HFFc6 (cell line): ENCODE measurements around the gene SLIT1. TPM values are rescaled to one million over a fixed set of nuclear protein-coding genes. Genes with fewer than 3 reads are reported as not detected.

ENCODE experiments used
- DNase-seq: peaks from one replicate; pipeline ENCODE4 v3.0.0-alpha.2; 2018
- H3K27ac Mint-ChIP-seq: 2 replicates; pipeline ENCODE4 v1.8.0; 2020; ENCODE audit warnings: mild to moderate bottlenecking, mixed read lengths
- H3K27me3 Mint-ChIP-seq: 2 replicates; pipeline ENCODE4 v1.8.0; 2021; ENCODE audit warnings: mild to moderate bottlenecking, moderate library complexity, mixed read lengths; ENCODE audit not compliant: insufficient read depth
- H3K36me3 Mint-ChIP-seq: 2 replicates; pipeline ENCODE4 v1.8.0; 2021; ENCODE audit warnings: low read depth, mixed read lengths
- H3K4me1 Mint-ChIP-seq: 2 replicates; pipeline ENCODE4 v1.8.0; 2020; ENCODE audit warnings: low read depth, mixed read lengths
- H3K4me3 Mint-ChIP-seq: 2 replicates; pipeline ENCODE4 v1.8.0; 2020; ENCODE audit warnings: mild to moderate bottlenecking, moderate library complexity, mixed read lengths
- H3K9me3 Mint-ChIP-seq: 2 replicates; pipeline ENCODE4 v1.8.0; 2020; ENCODE audit warnings: mild to moderate bottlenecking, mixed read lengths
- CTCF ChIP-seq: fragments of 200-600 bp; sonication (generic); IDR thresholded peaks from 2 replicates; pipeline ENCODE4 v1.5.0; 2021; ENCODE audit warnings: antibody characterized with exemption, mild to moderate bottlenecking
- total RNA-seq, 6 experiments: library from RNA; stranded (reverse); fragmentation: NEBNext Ultra II Directional; extraction: Animal tissue kit (Norgen Biotek cat#: 25700); gene quantifications; 2 replicates in 1 of 6; 3 replicates in 5 of 6; pipeline ENCODE4 v1.2.3, GENCODE V29; 2021

The SLIT1 gene
- total RNA-seq, 6 experiments from 2014 or later: 0.05 TPM; not detected in 5

DNA sequence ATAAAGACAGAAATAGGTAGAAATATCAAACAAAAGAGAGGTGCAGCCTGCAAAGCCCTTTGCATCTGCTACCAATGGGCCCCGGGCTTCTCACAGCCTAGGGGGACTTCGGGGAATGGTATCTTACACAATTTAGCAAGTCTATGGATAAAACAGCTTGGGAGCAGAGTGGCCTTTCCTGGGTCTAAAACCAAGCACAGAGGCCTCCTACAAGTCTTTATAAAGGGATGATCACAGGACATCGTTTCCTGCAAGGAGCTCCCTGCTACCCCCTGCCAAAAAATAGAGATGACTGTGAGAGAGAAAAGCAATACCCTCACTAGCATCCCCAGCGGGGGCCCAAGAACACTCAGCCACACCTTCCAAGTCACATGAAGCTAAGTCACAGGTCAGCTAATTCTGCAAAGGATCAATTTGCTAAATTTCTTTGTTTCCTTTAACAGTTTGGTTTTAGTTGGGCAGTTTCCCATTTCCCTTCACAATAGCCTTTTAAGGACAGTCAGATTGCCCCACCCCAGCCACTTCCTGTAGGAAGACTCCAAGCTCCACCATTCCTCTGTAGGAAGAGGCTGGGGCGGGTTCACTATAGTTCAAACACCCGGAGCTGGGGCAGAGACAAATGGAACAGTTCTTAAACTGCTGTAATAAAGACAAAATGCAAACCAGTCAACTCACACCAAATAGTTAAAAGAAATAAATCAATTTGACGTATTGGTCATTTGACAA lies 105.5 kb downstream of the SLIT1 start:
- H3K27me3 Mint-ChIP-seq: peaks cover 35% of the 10 kb centered on the region; the same call in 1 of the 2 replicates

GRCh38 chr10:97079448-97079847 lies 106.3 kb downstream of the SLIT1 start:
- Mint-ChIP-seq H3K4me3 (no peak overlapping the region), H3K9me3 (no peaks in the 10 kb centered on the region), H3K36me3 (no peaks in the 10 kb centered on the region), H3K27me3 (peaks cover 35% of the 10 kb centered on the region; the same call in 1 of the 2 replicates), H3K27ac (no peak overlapping the region), H3K4me1 (no peaks in the 10 kb centered on the region)
- TF ChIP-seq CTCF: no peak
- DNase-seq: no peak

More for the DNA sequence above, 105.5 kb downstream of the SLIT1 start:
- no peaks in the 10 kb centered on the region for H3K9me3 Mint-ChIP-seq
- no peaks in the 10 kb centered on the region for H3K4me1 Mint-ChIP-seq
- no peaks in the 10 kb centered on the region for H3K36me3 Mint-ChIP-seq
- no peak for DNase-seq
- no peak for TF ChIP-seq CTCF
- no peak overlapping the region for H3K4me3 Mint-ChIP-seq
- H3K27ac Mint-ChIP-seq: no peak overlapping the region

DNA sequence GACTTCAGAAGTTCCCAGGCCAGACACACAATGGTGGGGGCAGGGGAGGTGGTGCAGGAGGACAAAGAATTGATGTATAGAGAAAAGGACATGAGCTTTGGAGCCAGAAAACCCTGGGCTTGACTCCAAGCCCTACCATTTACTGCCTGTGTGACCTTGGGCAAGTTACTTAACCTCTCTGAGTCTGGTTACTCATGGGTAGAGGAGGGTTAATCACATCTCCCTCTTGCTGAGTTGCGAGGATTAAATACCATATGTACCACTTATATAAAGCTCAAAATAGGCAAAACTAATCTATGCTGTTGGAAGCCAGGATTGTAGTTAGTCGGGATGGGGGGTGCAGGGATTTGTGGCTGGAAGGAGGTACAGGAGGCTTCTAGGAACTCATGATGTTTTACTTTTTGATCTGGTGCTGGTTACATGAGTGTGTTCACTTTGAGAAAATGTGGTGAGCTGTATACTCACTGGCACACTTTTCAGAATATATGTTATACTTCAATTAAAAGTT lies 106.8 kb downstream of the SLIT1 start:
- H3K27me3 Mint-ChIP-seq: peaks cover 38% of the 10 kb centered on the region
- no peak overlapping the region for H3K27ac Mint-ChIP-seq
- DNase-seq: no peak
- H3K4me3 Mint-ChIP-seq: no peak overlapping the region
- H3K36me3 Mint-ChIP-seq: no peaks in the 10 kb centered on the region
- no peaks in the 10 kb centered on the region for H3K4me1 Mint-ChIP-seq
- TF ChIP-seq CTCF: no peak
- no peaks in the 10 kb centered on the region for H3K9me3 Mint-ChIP-seq

DNA sequence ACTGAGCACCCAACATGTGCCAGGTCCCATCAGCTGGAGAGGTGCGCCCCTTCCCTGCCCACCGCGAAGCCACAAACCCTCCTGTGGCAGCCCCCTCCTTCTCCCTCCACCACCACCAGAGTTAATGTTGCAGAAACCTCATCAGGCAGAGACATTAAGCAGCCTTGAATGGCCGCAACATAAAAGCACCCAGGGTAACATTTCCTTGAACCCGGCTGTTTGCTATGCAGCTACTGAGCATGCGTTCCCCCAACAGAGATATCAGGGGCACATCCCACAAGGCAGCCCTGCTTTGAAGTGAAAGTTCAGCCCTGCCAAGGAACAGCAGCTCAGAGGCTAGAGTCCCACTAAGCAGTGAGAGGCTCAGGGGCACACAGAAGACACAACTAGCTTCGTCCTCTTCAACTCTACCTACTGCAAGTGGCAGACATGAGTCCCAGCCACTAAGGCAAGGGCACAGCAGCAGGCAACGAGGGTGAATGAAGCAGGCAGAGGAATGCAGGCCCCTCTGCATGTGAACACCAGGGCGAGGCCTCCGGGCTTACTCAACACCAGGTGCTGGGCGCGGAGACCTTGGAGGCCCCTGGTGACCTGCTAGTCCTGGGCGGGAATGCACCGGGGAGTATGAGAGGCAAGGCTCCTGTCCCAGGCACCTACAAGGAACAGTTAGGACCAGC lies 107.4 kb downstream of the SLIT1 start:
- H3K9me3 Mint-ChIP-seq: no peaks in the 10 kb centered on the region
- H3K4me1 Mint-ChIP-seq: no peaks in the 10 kb centered on the region
- no peak for DNase-seq
- H3K27me3 Mint-ChIP-seq: peaks cover 41% of the 10 kb centered on the region
- no peak overlapping the region for H3K27ac Mint-ChIP-seq
- no peak for TF ChIP-seq CTCF
- no peak overlapping the region for H3K4me3 Mint-ChIP-seq
- no peaks in the 10 kb centered on the region for H3K36me3 Mint-ChIP-seq

GRCh38 chr10:97076781-97077180 lies 109.0 kb downstream of the SLIT1 start:
- Mint-ChIP-seq H3K4me3 (no peak overlapping the region), H3K36me3 (no peaks in the 10 kb centered on the region), H3K27ac (no peak overlapping the region), H3K4me1 (no peaks in the 10 kb centered on the region), H3K27me3 (peaks cover 44% of the 10 kb centered on the region), H3K9me3 (no peaks in the 10 kb centered on the region)
- no peak for DNase-seq
- TF ChIP-seq CTCF: no peak
